LNCaP clone FGC (cell line): ENCODE measurements around the gene DEFB124.
A peak's percentile ranks its signal among the peaks of the same experiment; 100 is the strongest.
"Not testable (repeated sequence)": the region's sequence is repeated elsewhere in the genome, so short reads cannot be mapped to it uniquely, and the experiment has no call there.

Source experiments
- DNase-seq: peaks from one replicate; pipeline ENCODE4 v3.0.0-alpha.2; 2011; ENCODE audit warnings: low read depth
- H3K4me3 ChIP-seq: 2 replicates; pipeline ENCODE4 v1.5.1; 2011; ENCODE audit warnings: mild to moderate bottlenecking, low read depth, low read length, control low read depth
- CTCF ChIP-seq: IDR thresholded peaks from 2 replicates; pipeline ENCODE4 v1.5.1; 2012; ENCODE audit warnings: mild to moderate bottlenecking; ENCODE audit not compliant: control insufficient read depth, insufficient read depth; ENCODE audit errors: extremely low read depth

The DEFB124 gene

GRCh38 chr20:31474758-31475427 lies at the start of gene DEFB124, which contains the start of gene REM1:
Gene DEFB124, minus strand, starts transcription at chr20:31475127. Its CDS starts 2,114 bp downstream, at chr20:31473013.
Gene REM1, plus strand, starts transcription at chr20:31475288. Its CDS starts 1,158 bp downstream, at chr20:31476446.
- H3K4me3 ChIP-seq, result no peak within 1 kb of the TSS
- DNase-seq, result no peak
- TF ChIP-seq CTCF, result no peak

GRCh38 chr20:31523361-31524283 lies 48.7 kb upstream of the DEFB124 start:
- DNase-seq, result no peak
- TF ChIP-seq CTCF, result no peak

GRCh38 chr20:31522731-31523130 lies 47.8 kb upstream of the DEFB124 start:
- TF ChIP-seq CTCF, result no peak
- no peak overlapping the region for H3K4me3 ChIP-seq
- no peak for DNase-seq

More at GRCh38 chr20:31523361-31524283, 48.7 kb upstream of the DEFB124 start:
- H3K4me3 ChIP-seq, result no peak overlapping the region

GRCh38 chr20:31521267-31521666 lies 46.3 kb upstream of the DEFB124 start:
- DNase-seq, H3K4me3 ChIP-seq: not testable (repeated sequence)

- no peak overlapping the region for H3K4me3 ChIP-seq
- DNase-seq, result peak; percentile 62
- peak; percentile 44 for TF ChIP-seq CTCF
Observed at GRCh38 chr20:31517373-31517772, 42.4 kb upstream of the DEFB124 start.

GRCh38 chr20:31516651-31517050 lies 41.7 kb upstream of the DEFB124 start:
- TF ChIP-seq CTCF, result no peak
- no peak for DNase-seq
- no peak overlapping the region for H3K4me3 ChIP-seq

GRCh38 chr20:31516166-31516565 lies 41.2 kb upstream of the DEFB124 start:
- TF ChIP-seq CTCF, result no peak
- peak overlapping the region; percentile 69; the same call in 1 of the 2 replicates for H3K4me3 ChIP-seq
- DNase-seq, result no peak
